ENCODE data around the gene SSBP4. TPM values are rescaled to one million over a fixed set of nuclear protein-coding genes. Genes with fewer than 3 reads are reported as not detected.

Gene SSBP4
- total and polyA plus RNA-seq, 9 of the 15 experiments (the other 6 are each of a cell fraction or from before 2014, with no cell fraction given) = 1.1 to 189 (median 39.0) TPM

DNA sequence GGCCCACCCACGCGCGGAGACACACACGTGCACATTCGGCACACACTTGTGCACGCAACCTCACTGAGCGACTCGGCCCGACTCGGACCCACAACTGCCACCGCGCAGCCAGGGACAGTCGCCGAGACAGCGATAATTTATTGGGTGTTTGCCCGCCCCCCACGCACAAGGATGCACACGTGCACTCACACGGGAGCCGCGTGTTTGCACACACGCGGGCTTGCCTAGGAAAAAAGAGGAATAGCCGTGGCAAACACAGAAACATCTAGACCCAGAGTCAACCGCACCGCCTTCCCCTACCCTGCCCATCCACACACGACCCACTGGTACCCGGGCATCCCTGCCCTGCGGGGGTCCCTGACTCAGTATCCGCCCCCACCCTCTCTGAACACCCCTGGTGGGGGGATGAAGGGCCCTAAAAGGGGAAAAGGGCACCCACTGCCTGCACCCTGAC lies 1.1 kb upstream of the SSBP4 start (continued):
- peak in 1 of 2 experiments; percentile 44 for TF ChIP-seq E2F6 (IDR thresholded peaks at IDR 0.05; ENCODE audit: borderline replicate concordance in 1 of 2, extremely low read depth in 1 of 2, insufficient read depth in 1 of 2, insufficient read length in 1 of 2, low read depth in 1 of 2, low read length in 1 of 2, poor library complexity in 1 of 2, severe bottlenecking in 1 of 2)
- TF ChIP-seq MCM2 (IDR thresholded peaks at IDR 0.05; ENCODE audit: low read depth) = no peak
- TF ChIP-seq, protein P1, sequence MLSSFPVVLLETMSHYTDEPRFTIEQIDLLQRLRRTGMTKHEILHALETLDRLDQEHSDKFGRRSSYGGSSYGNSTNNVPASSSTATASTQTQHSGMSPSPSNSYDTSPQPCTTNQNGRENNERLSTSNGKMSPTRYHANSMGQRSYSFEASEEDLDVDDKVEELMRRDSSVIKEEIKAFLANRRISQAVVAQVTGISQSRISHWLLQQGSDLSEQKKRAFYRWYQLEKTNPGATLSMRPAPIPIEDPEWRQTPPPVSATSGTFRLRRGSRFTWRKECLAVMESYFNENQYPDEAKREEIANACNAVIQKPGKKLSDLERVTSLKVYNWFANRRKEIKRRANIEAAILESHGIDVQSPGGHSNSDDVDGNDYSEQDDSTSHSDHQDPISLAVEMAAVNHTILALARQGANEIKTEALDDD (IDR thresholded peaks at IDR 0.05) = no peak
- no peak for TF ChIP-seq TAL1 (IDR thresholded peaks at IDR 0.05)
- TF ChIP-seq, protein P2, sequence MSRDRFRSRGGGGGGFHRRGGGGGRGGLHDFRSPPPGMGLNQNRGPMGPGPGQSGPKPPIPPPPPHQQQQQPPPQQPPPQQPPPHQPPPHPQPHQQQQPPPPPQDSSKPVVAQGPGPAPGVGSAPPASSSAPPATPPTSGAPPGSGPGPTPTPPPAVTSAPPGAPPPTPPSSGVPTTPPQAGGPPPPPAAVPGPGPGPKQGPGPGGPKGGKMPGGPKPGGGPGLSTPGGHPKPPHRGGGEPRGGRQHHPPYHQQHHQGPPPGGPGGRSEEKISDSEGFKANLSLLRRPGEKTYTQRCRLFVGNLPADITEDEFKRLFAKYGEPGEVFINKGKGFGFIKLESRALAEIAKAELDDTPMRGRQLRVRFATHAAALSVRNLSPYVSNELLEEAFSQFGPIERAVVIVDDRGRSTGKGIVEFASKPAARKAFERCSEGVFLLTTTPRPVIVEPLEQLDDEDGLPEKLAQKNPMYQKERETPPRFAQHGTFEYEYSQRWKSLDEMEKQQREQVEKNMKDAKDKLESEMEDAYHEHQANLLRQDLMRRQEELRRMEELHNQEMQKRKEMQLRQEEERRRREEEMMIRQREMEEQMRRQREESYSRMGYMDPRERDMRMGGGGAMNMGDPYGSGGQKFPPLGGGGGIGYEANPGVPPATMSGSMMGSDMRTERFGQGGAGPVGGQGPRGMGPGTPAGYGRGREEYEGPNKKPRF (IDR thresholded peaks at IDR 0.05; ENCODE audit: low read depth, low read length) = no peak
- no peak for TF ChIP-seq ELF4 (CRISPR knock-in tag; IDR thresholded peaks at IDR 0.05)
- peak; percentile 18; the same call in 1 of the 2 replicates for TF ChIP-seq MGA (IDR thresholded peaks at IDR 0.05)
- no peak for TF ChIP-seq MAFK (IDR thresholded peaks at IDR 0.05; ENCODE audit: low read length)
- peak; percentile 68; the same call in 1 of the 2 replicates for TF ChIP-seq MYC (IDR thresholded peaks at IDR 0.05; ENCODE audit: low read depth, low read length)
- TF ChIP-seq MYC (CRISPR knock-in tag; IDR thresholded peaks at IDR 0.05; ENCODE audit: borderline replicate concordance, low read depth) = peak; percentile 55; the same call in 1 of the 2 replicates
- no peak for TF ChIP-seq PTBP1 (IDR thresholded peaks at IDR 0.05; ENCODE audit: low read depth, low read length)
- TF ChIP-seq CHD1 (IDR thresholded peaks at IDR 0.05; ENCODE audit: low read length) = no peak
- no peak for TF ChIP-seq NR3C1 (CRISPR knock-in tag; IDR thresholded peaks at IDR 0.05)

All from K562 (cell line).